SK-N-SH (cell line): ENCODE measurements around the gene OR1E2. TPM values are rescaled to one million over a fixed set of nuclear protein-coding genes. Genes with fewer than 3 reads are reported as not detected.

ENCODE experiments used
- CTCF ChIA-PET: fragments of 300-600, 350-600 bp; formaldehyde crosslinking; extraction: SDS; loops from one replicate; lab custom pipeline; 2021; lab: Yijun Ruan, JAX
- POLR2A ChIA-PET: fragments of 350-600 bp; sonication (Branson Sonifier 250); formaldehyde crosslinking; extraction: SDS; loops from one replicate; lab custom pipeline; 2020; ENCODE audit warnings: antibody characterized with exemption, inconsistent platforms; lab: Yijun Ruan, JAX
- DNase-seq: peaks from one replicate; pipeline ENCODE4 v3.0.0; 2012
- H2AFZ ChIP-seq: fragments of 200-600 bp; sonication (generic); 2 replicates; pipeline ENCODE4 v1.8.1; 2016; ENCODE audit warnings: antibody characterized with exemption, mild to moderate bottlenecking, low read depth
- H3F3A ChIP-seq: fragments of 200-600 bp; sonication (generic); replicated peaks from 2 replicates; pipeline ENCODE3; 2016; ENCODE audit warnings: antibody characterized with exemption, mild to moderate bottlenecking; ENCODE audit not compliant: insufficient read depth
- H3K27ac ChIP-seq, 2 experiments: fragments of 200-500 bp in 1 of 2; fragments of 200-600 bp in 1 of 2; sonication (Bioruptor generic) in 1 of 2; sonication (generic), shearing (Covaris generic) in 1 of 2; 2 replicates each; pipeline versions ENCODE4 v1.5.1 to v1.6.1; 2014 to 2016; ENCODE audit warnings: low read depth in 2 of 2, inconsistent platforms in 1 of 2, low read length in 1 of 2, mild to moderate bottlenecking in 1 of 2, mixed read lengths in 1 of 2
- H3K27me3 ChIP-seq: fragments of 200-600 bp; sonication (generic), shearing (Covaris generic); 2 replicates; pipeline ENCODE4 v1.6.1; 2016; ENCODE audit warnings: mixed run types; ENCODE audit not compliant: insufficient read depth
- H3K36me3 ChIP-seq, 2 experiments: fragments of 200-500 bp in 1 of 2; fragments of 200-600 bp in 1 of 2; sonication (Bioruptor generic) in 1 of 2; sonication (generic) in 1 of 2; replicated peaks in 1 of 2; 2 replicates each; pipeline versions ENCODE3 to v1.5.1; 2014 to 2016; ENCODE audit warnings: low read length in 1 of 2, mild to moderate bottlenecking in 1 of 2; ENCODE audit not compliant: insufficient read depth in 2 of 2, control insufficient read depth in 1 of 2
- H3K4me1 ChIP-seq, 2 experiments: fragments of 200-500 bp in 1 of 2; fragments of 200-600 bp in 1 of 2; sonication (Bioruptor generic) in 1 of 2; sonication (generic), shearing (Covaris generic) in 1 of 2; 2 replicates each; pipeline versions ENCODE4 v1.5.1 to v1.6.1; 2014 to 2016; ENCODE audit warnings: low read depth in 1 of 2, low read length in 1 of 2, mixed run types in 1 of 2; ENCODE audit not compliant: insufficient read depth in 2 of 2, control insufficient read depth in 1 of 2
- H3K4me2 ChIP-seq: fragments of 200-600 bp; sonication (generic), shearing (Covaris generic); 2 replicates; pipeline ENCODE4 v1.6.1; 2017; ENCODE audit warnings: mixed run types
- H3K4me3 ChIP-seq, 2 experiments: fragments of 200-500 bp in 1 of 2; fragments of 200-600 bp in 1 of 2; sonication (Bioruptor generic) in 1 of 2; sonication (generic), shearing (Covaris generic) in 1 of 2; 2 replicates each; pipeline versions ENCODE4 v1.5.1 to v1.8.1; 2014 to 2016; ENCODE audit warnings: low read depth in 2 of 2, inconsistent platforms in 1 of 2, low read length in 1 of 2, mild to moderate bottlenecking in 1 of 2, mixed read lengths in 1 of 2, moderate library complexity in 1 of 2
- H3K79me2 ChIP-seq: fragments of 200-600 bp; sonication (generic); 2 replicates; pipeline ENCODE4 v1.8.1; 2017; ENCODE audit warnings: mild to moderate bottlenecking; ENCODE audit not compliant: insufficient read depth
- H3K9ac ChIP-seq: fragments of 200-600 bp; sonication (generic); 2 replicates; pipeline ENCODE4 v1.6.1; 2017; ENCODE audit warnings: mixed run types
- H3K9me2 ChIP-seq: fragments of 200-600 bp; sonication (generic); 2 replicates; pipeline ENCODE4 v1.6.1; 2017; ENCODE audit warnings: mixed run types
- H3K9me3 ChIP-seq: fragments of 200-600 bp; sonication (generic); 2 replicates; pipeline ENCODE4 v1.6.1; 2017; ENCODE audit warnings: mixed run types, mild to moderate bottlenecking, moderate library complexity
- H4K20me1 ChIP-seq: fragments of 200-600 bp; sonication (generic); 2 replicates; pipeline ENCODE4 v1.6.1; 2017; ENCODE audit warnings: mild to moderate bottlenecking, mixed run types; ENCODE audit not compliant: insufficient read depth
- CHD2 ChIP-seq: fragments of 150-350 bp; IDR thresholded peaks from 2 replicates; pipeline ENCODE4 v1.6.1; 2018; ENCODE audit warnings: low read length; ENCODE audit not compliant: partially characterized antibody
- FOSL2 ChIP-seq: IDR thresholded peaks from 2 replicates; pipeline ENCODE4 v1.4.0; 2012; ENCODE audit warnings: low read depth, mild to moderate bottlenecking, moderate library complexity, borderline replicate concordance
- FOXJ3 ChIP-seq: sonication (generic); formaldehyde crosslinking; IDR thresholded peaks from 2 replicates; pipeline ENCODE4 v1.5.1; 2020; ENCODE audit warnings: mild to moderate bottlenecking, missing genetic modification reagents
- FOXM1 ChIP-seq: IDR thresholded peaks from 2 replicates; pipeline ENCODE4 v1.4.0; 2012; ENCODE audit warnings: low read depth, mild to moderate bottlenecking
- GABPA ChIP-seq: IDR thresholded peaks from 2 replicates; pipeline ENCODE4 v1.4.0; 2012; ENCODE audit warnings: low read depth, mild to moderate bottlenecking
- MEF2A ChIP-seq: IDR thresholded peaks from 2 replicates; pipeline ENCODE4 v1.4.0; 2012; ENCODE audit warnings: low read depth, borderline replicate concordance
- NFIC ChIP-seq: IDR thresholded peaks from 2 replicates; pipeline ENCODE4 v1.4.0; 2012; ENCODE audit warnings: borderline replicate concordance
- NRF1 ChIP-seq: IDR thresholded peaks from 2 replicates; pipeline ENCODE4 v1.6.1; 2012; ENCODE audit warnings: low read depth, mild to moderate bottlenecking, low read length
- RAD21 ChIP-seq: IDR thresholded peaks from 2 replicates; pipeline ENCODE4 v1.6.1; 2012; ENCODE audit warnings: mild to moderate bottlenecking, low read length
- RFX5 ChIP-seq: IDR thresholded peaks from 2 replicates; pipeline ENCODE4 v1.6.1; 2012; ENCODE audit warnings: mild to moderate bottlenecking, improper control_type of control experiment, low read length
- RXRA ChIP-seq: IDR thresholded peaks from 2 replicates; pipeline ENCODE4 v1.4.0; 2012; ENCODE audit warnings: low read depth, mild to moderate bottlenecking, borderline replicate concordance
- SIN3A ChIP-seq: IDR thresholded peaks from 2 replicates; pipeline ENCODE4 v1.6.1; 2012; ENCODE audit warnings: low read depth, mild to moderate bottlenecking, low read length, moderate library complexity, borderline replicate concordance
- TAF1 ChIP-seq: IDR thresholded peaks from 2 replicates; pipeline ENCODE4 v1.6.1; 2012; ENCODE audit warnings: low read depth, mild to moderate bottlenecking, low read length, moderate library complexity, borderline replicate concordance
- TCF12 ChIP-seq: IDR thresholded peaks from 2 replicates; pipeline ENCODE4 v1.4.0; 2012
- TEAD4 ChIP-seq: IDR thresholded peaks from 2 replicates; pipeline ENCODE4 v1.4.0; 2012; ENCODE audit warnings: mild to moderate bottlenecking, borderline replicate concordance; ENCODE audit not compliant: insufficient read depth
- USF1 ChIP-seq: IDR thresholded peaks from 2 replicates; pipeline ENCODE4 v1.4.0; 2012; ENCODE audit warnings: low read depth, borderline replicate concordance
- YY1 ChIP-seq: IDR thresholded peaks from 2 replicates; pipeline ENCODE4 v1.4.0; 2012; ENCODE audit warnings: low read depth, mild to moderate bottlenecking
- ZBTB33 ChIP-seq: IDR thresholded peaks from 2 replicates; pipeline ENCODE4 v1.4.0; 2012; ENCODE audit warnings: low read depth, borderline replicate concordance
- WGBS: methylation state at CpG from one replicate; pipeline ENCODE4 v1.1.6; 2017; ENCODE audit warnings: low lambda C conversion rate; 5-methylcytosine and 5-hydroxymethylcytosine counted together
- polyA plus RNA-seq, 3 experiments: library from polyadenylated mRNA; depleted of rRNA; stranded (reverse); fragments of >200 nt; gene quantifications; 2 replicates each; pipeline ENCODE4 v1.2.3, GENCODE V29; 2012
- TF ChIP-seq, protein P1 (sequence below): fragments of 150-350 bp; IDR thresholded peaks from 2 replicates; pipeline ENCODE4 v1.6.1; 2016; ENCODE audit warnings: mild to moderate bottlenecking, low read depth, low read length
- TF ChIP-seq, protein P2 (sequence below): IDR thresholded peaks from 2 replicates; pipeline ENCODE4 v1.4.0; 2012; ENCODE audit warnings: low read depth

OR1E2 gene
- polyA plus RNA-seq, 1 of the 3 experiments (the other 2 are of a cell fraction): not detected

- H3K9ac ChIP-seq: no peak overlapping the region
- no peak overlapping the region for H3K4me2 ChIP-seq
- no peaks in the 10 kb centered on the region for H3K4me1 ChIP-seq
- no peaks in the 10 kb centered on the region for H3F3A ChIP-seq
- POLR2A ChIA-PET: no interaction called here
- no peaks in the 10 kb centered on the region for H3K9me2 ChIP-seq
- no peak for DNase-seq
- H3K27ac ChIP-seq: no peak overlapping the region
- no peaks in the 10 kb centered on the region for H3K9me3 ChIP-seq
- H4K20me1 ChIP-seq: no peaks in the 10 kb centered on the region
- no peaks in the 10 kb centered on the region for H3K79me2 ChIP-seq
- no peak overlapping the region for H2AFZ ChIP-seq
- 28% methylated on average over 21 of the region's 21 CpGs for WGBS
- no peak overlapping the region for H3K4me3 ChIP-seq
- no peaks in the 10 kb centered on the region for H3K36me3 ChIP-seq
- CTCF ChIA-PET: no interaction called here
- H3K27me3 ChIP-seq: peaks cover 37% of the 10 kb centered on the region; the same call in 1 of the 2 replicates
- TF ChIP-seq CHD2 (no peak), YY1 (no peak), TAF1 (no peak), SIN3A (no peak), FOSL2 (no peak), FOXJ3 (CRISPR knock-in tag) (no peak), RAD21 (no peak), TEAD4 (no peak), NRF1 (no peak), MEF2A (no peak), ZBTB33 (no peak), USF1 (no peak)
- TF ChIP-seq, protein P1, sequence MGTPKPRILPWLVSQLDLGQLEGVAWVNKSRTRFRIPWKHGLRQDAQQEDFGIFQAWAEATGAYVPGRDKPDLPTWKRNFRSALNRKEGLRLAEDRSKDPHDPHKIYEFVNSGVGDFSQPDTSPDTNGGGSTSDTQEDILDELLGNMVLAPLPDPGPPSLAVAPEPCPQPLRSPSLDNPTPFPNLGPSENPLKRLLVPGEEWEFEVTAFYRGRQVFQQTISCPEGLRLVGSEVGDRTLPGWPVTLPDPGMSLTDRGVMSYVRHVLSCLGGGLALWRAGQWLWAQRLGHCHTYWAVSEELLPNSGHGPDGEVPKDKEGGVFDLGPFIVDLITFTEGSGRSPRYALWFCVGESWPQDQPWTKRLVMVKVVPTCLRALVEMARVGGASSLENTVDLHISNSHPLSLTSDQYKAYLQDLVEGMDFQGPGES: no peak
- TF ChIP-seq, protein P2, sequence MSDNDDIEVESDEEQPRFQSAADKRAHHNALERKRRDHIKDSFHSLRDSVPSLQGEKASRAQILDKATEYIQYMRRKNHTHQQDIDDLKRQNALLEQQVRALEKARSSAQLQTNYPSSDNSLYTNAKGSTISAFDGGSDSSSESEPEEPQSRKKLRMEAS: no peak
These were observed 38.5 kb upstream of the OR1E2 start for GRCh38 chr17:3472137-3472536.

DNA sequence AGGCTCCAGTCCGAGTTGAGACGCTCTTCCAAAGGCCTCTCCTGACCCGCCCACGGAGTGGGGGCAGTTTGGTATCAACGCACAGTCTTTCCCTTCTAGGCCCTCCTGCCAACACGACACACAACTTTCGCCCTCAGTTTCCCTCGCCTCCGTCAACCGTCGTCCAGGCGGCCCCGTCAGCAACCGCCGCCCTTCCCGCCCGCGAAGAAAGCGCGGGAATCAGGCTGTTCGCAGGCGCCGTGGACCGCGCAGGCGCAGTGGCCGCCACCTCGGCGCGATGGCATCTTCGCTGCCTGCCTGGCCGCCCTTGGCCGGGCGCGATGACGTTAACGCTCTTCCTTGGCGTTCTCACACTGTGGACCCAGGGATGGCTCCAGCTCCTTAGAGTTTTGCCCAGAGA is 38.0 kb upstream of the OR1E2 start, which contains the start of gene SPATA22:
TSS of gene SPATA22 (minus strand) at position 221 of the 400 bp plus-strand sequence. CDS start 2,494 bp downstream, outside the sequence.
- TF ChIP-seq GABPA (no peak), FOXM1 (no peak), RFX5 (no peak), TCF12 (no peak), NFIC (no peak), ZBTB33 (no peak), RXRA (no peak), NRF1 (no peak), MEF2A (no peak)
- TF ChIP-seq, protein P2: no peak
- TF ChIP-seq, all 33 proteins: peak for 0
- H3K4me3 ChIP-seq: no peak within 1 kb of the TSS
- no peaks in the 10 kb centered on the region for H3K9me3 ChIP-seq
- DNase-seq: no peak
- no peaks in the 10 kb centered on the region for H3K36me3 ChIP-seq
- no peaks in the 10 kb centered on the region for H3F3A ChIP-seq
- ChIA-PET CTCF (no interaction called here), POLR2A (no interaction called here)
- no peak within 1 kb of the TSS for H3K4me2 ChIP-seq
- H3K9ac ChIP-seq: no peak within 1 kb of the TSS
- no peak within 1 kb of the TSS for H3K27ac ChIP-seq
- peaks cover 37% of the 10 kb centered on the region; the same call in 1 of the 2 replicates for H3K27me3 ChIP-seq
- 81% methylated on average over 37 of the region's 38 CpGs for WGBS
- H4K20me1 ChIP-seq: no peaks in the 10 kb centered on the region
- H2AFZ ChIP-seq: no peak within 1 kb of the TSS
- no peaks in the 10 kb centered on the region for H3K9me2 ChIP-seq
- no peaks in the 10 kb centered on the region for H3K4me1 ChIP-seq
- no peaks in the 10 kb centered on the region for H3K79me2 ChIP-seq
